ENCODE data around the gene MAGEC3. TPM values are rescaled to one million over a fixed set of nuclear protein-coding genes. Genes with fewer than 3 reads are reported as not detected.

The MAGEC3 gene
- polyA plus RNA-seq, 1 donor (not counting 4 experiments of a cell fraction or from before 2014, with no cell fraction given): not detected

DNA sequence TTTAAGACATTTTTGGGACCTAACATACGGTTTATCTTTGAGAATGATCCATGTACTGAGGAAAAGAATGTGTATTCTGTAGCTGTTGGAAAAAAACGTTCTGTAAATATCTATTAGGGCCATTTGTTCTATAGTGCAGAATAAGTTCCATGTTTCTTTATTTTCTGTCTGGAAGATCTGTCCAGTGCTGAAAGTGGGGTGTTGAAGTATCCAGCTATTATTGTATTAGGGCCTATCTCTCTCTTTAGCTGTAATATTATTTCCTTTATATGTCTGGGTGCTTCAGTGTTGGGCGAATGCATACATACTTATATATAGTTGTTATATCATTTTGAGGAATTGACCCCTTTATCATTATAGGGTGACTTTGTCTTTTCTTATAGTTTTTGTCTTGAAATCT, 90.3 kb downstream of the MAGEC3 start:
- H4K20me1 ChIP-seq (ENCODE audit: control insufficient read depth, extremely low read depth, insufficient read depth, low read length): no peaks in the 10 kb centered on the region
- TF ChIP-seq EZH2 (IDR thresholded peaks at IDR 0.05; ENCODE audit: low read length): no peak
- TF ChIP-seq, protein P1, sequence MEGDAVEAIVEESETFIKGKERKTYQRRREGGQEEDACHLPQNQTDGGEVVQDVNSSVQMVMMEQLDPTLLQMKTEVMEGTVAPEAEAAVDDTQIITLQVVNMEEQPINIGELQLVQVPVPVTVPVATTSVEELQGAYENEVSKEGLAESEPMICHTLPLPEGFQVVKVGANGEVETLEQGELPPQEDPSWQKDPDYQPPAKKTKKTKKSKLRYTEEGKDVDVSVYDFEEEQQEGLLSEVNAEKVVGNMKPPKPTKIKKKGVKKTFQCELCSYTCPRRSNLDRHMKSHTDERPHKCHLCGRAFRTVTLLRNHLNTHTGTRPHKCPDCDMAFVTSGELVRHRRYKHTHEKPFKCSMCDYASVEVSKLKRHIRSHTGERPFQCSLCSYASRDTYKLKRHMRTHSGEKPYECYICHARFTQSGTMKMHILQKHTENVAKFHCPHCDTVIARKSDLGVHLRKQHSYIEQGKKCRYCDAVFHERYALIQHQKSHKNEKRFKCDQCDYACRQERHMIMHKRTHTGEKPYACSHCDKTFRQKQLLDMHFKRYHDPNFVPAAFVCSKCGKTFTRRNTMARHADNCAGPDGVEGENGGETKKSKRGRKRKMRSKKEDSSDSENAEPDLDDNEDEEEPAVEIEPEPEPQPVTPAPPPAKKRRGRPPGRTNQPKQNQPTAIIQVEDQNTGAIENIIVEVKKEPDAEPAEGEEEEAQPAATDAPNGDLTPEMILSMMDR (optimal IDR thresholded peaks at IDR 0.05 in 1 of 3, IDR thresholded peaks at IDR 0.05 in 1 of 3, conservative IDR thresholded peaks at IDR 0.05 in 1 of 3; ENCODE audit: extremely low read depth in 1 of 3, insufficient read depth in 2 of 3, low read length in 3 of 3): no peak
- DNase-seq (ENCODE audit: low read depth, low spot score) (no peak), FAIRE-seq (no peak)
- H3K4me3 ChIP-seq (ENCODE audit: control insufficient read depth in 2 of 3, extremely low read depth in 1 of 3, insufficient read depth in 2 of 3, low read depth in 1 of 3, low read length in 3 of 3): no peak overlapping the region
- dilution Hi-C loops (cut with MboI; ENCODE audit: extremely low pct_ligation_motif_present, low sequenced_read_pairs): no loop called here
- H3K9ac ChIP-seq (ENCODE audit: control insufficient read depth, extremely low read depth, insufficient read depth, low read length): no peak overlapping the region
- no peaks in the 10 kb centered on the region for H3K36me3 ChIP-seq (ENCODE audit: control insufficient read depth in 2 of 2, extremely low read depth in 1 of 2, insufficient read depth in 2 of 2, low read length in 2 of 2)
- H3K4me1 ChIP-seq (ENCODE audit: control insufficient read depth, extremely low read depth, insufficient read depth, low read length): no peaks in the 10 kb centered on the region
- H3K9me3 ChIP-seq (ENCODE audit: control insufficient read depth, low read depth, low read length): no peaks in the 10 kb centered on the region
- no peak overlapping the region for H3K27ac ChIP-seq (ENCODE audit: control insufficient read depth, insufficient read depth, low read length)
- H3K27me3 ChIP-seq (ENCODE audit: control insufficient read depth, extremely low read depth, insufficient read depth, low read length): no peaks in the 10 kb centered on the region
- H3K9me1 ChIP-seq (ENCODE audit: control insufficient read depth, extremely low read depth, insufficient read depth, low read length): no peaks in the 10 kb centered on the region
- no peak overlapping the region for H2AFZ ChIP-seq (ENCODE audit: control insufficient read depth, low read length)
- no peak overlapping the region for H3K4me2 ChIP-seq (ENCODE audit: control insufficient read depth, extremely low read depth, insufficient read depth, low read depth, low read length)
- no peaks in the 10 kb centered on the region for H3K79me2 ChIP-seq (ENCODE audit: control insufficient read depth, insufficient read depth, low read length)

DNA sequence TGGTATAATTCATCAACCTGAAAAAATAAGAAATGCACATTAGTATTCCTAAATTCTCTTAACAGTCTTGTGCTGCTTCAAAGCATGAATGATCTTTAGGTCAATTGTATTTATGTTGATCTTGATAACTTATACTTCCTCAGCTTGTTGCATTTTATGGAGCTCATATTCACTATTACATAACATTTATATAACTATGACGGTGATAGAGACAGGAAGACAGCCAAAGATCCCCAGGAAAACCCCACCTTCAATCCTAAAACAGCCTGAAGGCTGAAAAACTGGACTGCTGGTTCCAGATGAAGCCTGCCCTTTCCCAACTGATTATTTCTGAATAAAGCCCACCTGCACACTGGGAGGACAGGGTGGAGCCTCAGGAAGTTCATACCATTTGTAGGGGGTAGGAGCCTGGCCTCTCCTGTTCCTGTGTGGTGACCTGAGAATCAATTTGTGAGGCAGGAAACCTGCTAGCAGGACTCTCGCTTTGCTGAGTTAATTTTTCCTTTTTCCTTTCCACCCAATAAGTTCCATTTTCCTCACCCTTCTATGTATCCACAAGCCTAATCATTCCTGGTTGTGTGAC, 96.0 kb downstream of the MAGEC3 start:
- no peaks in the 10 kb centered on the region for H3K4me1 ChIP-seq (ENCODE audit: control insufficient read depth, extremely low read depth, insufficient read depth, low read length)
- dilution Hi-C loops (cut with MboI; ENCODE audit: extremely low pct_ligation_motif_present, low sequenced_read_pairs): no loop called here
- H3K4me2 ChIP-seq (ENCODE audit: control insufficient read depth, extremely low read depth, insufficient read depth, low read depth, low read length): no peak overlapping the region
- DNase-seq (ENCODE audit: low read depth, low spot score) (no peak), FAIRE-seq (no peak)
- H2AFZ ChIP-seq (ENCODE audit: control insufficient read depth, low read length): no peak overlapping the region
- no peaks in the 10 kb centered on the region for H3K79me2 ChIP-seq (ENCODE audit: control insufficient read depth, insufficient read depth, low read length)
- no peaks in the 10 kb centered on the region for H4K20me1 ChIP-seq (ENCODE audit: control insufficient read depth, extremely low read depth, insufficient read depth, low read length)
- H3K36me3 ChIP-seq (ENCODE audit: control insufficient read depth in 2 of 2, extremely low read depth in 1 of 2, insufficient read depth in 2 of 2, low read length in 2 of 2): no peaks in the 10 kb centered on the region
- no peak for TF ChIP-seq EZH2 (IDR thresholded peaks at IDR 0.05; ENCODE audit: low read length)
- TF ChIP-seq, protein P1 (optimal IDR thresholded peaks at IDR 0.05 in 1 of 3, IDR thresholded peaks at IDR 0.05 in 1 of 3, conservative IDR thresholded peaks at IDR 0.05 in 1 of 3; ENCODE audit: extremely low read depth in 1 of 3, insufficient read depth in 2 of 3, low read length in 3 of 3): no peak
- H3K9ac ChIP-seq (ENCODE audit: control insufficient read depth, extremely low read depth, insufficient read depth, low read length): no peak overlapping the region
- H3K27me3 ChIP-seq (ENCODE audit: control insufficient read depth, extremely low read depth, insufficient read depth, low read length): no peaks in the 10 kb centered on the region
- H3K27ac ChIP-seq (ENCODE audit: control insufficient read depth, insufficient read depth, low read length): no peak overlapping the region
- H3K4me3 ChIP-seq (ENCODE audit: control insufficient read depth in 2 of 3, extremely low read depth in 1 of 3, insufficient read depth in 2 of 3, low read depth in 1 of 3, low read length in 3 of 3): no peak overlapping the region
- H3K9me1 ChIP-seq (ENCODE audit: control insufficient read depth, extremely low read depth, insufficient read depth, low read length): no peaks in the 10 kb centered on the region
- H3K9me3 ChIP-seq (ENCODE audit: control insufficient read depth, low read depth, low read length): no peaks in the 10 kb centered on the region

Measured in keratinocyte (primary cell).